Activated naive CD8-positive, alpha-beta T cell treated with anti-CD3 and anti-CD28 coated beads for 36 hours (primary cell): ENCODE data around the gene RAB26. TPM values are rescaled to one million over a fixed set of nuclear protein-coding genes. Genes with fewer than 3 reads are reported as not detected.
"Not testable (repeated sequence)": the region's sequence is repeated elsewhere in the genome, so short reads cannot be mapped to it uniquely, and the experiment has no call there.

Source experiments
- DNase-seq: peaks from one replicate; pipeline ENCODE4 v3.0.0; 2021
- H3K27ac Mint-ChIP-seq: one replicate; pipeline ENCODE4 v1.8.0; 2022; ENCODE audit warnings: mild to moderate bottlenecking, moderate library complexity, mixed read lengths
- H3K27me3 Mint-ChIP-seq: one replicate; pipeline ENCODE4 v1.8.0; 2022; ENCODE audit warnings: mild to moderate bottlenecking, mixed read lengths
- H3K36me3 Mint-ChIP-seq: one replicate; pipeline ENCODE4 v1.8.0; 2021; ENCODE audit warnings: mild to moderate bottlenecking, mixed read lengths
- H3K4me1 Mint-ChIP-seq: one replicate; pipeline ENCODE4 v1.8.0; 2021; ENCODE audit warnings: mixed read lengths
- H3K4me3 Mint-ChIP-seq: one replicate; pipeline ENCODE4 v1.8.0; 2022; ENCODE audit warnings: mild to moderate bottlenecking, moderate library complexity, mixed read lengths
- H3K9me3 Mint-ChIP-seq: one replicate; pipeline ENCODE4 v1.8.0; 2022; ENCODE audit warnings: mixed read lengths
- total RNA-seq, 2 experiments: library from RNA; stranded (reverse); gene quantifications; one replicate each; pipeline ENCODE4 v1.2.3, GENCODE V29; 2021

The RAB26 gene
- total RNA-seq, 2 experiments from 2014 or later = 0.26 to 0.35 TPM

DNA sequence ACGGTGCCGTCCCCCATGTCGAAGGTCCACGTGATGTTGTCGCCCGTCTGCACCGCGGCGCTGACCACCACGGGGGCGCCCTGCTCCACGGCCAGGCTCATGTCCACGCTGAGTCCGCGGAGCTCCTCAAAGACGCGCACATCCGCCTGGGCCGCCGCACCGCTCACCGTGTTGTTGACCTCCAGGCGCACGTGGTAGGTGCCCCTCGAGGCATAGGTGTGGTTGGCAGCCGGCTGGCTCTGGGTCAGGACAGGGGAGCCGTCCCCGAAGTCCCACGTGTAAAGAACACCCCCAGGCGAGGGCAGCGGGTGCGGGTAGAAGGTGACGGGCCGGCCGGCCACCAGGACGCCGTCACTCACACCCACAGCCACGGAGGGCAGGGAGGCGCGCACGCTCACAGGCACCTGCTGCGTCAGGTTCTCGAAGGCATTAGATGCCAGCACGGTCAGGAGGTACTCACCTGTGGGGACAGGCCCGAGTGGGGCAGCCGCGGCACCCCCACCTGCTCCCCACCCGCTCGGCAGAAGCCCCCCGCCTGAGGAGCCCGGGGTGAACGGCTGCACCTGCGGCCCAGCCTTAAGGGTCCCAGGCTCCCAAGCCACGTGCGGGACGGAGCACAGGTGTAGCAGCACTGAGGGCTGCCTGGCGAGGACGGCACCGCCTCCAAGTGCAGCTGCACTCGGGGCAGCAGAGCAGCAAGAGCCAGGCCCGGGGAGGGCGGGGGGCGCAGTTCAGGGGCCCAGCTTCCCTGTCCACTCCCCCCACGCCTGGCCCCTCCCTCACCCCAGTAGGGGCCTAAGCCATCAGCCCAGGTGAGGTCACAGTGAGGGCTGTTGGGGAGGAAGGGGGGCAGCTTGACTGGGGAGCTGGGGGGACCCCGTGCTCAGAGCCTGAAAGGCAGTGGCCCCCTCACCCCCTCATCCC is 36.8 kb upstream of the RAB26 start:
- not testable (repeated sequence) for H3K4me1 Mint-ChIP-seq, H3K36me3 Mint-ChIP-seq, H3K4me3 Mint-ChIP-seq, H3K27ac Mint-ChIP-seq, H3K9me3 Mint-ChIP-seq, H3K27me3 Mint-ChIP-seq, DNase-seq

DNA sequence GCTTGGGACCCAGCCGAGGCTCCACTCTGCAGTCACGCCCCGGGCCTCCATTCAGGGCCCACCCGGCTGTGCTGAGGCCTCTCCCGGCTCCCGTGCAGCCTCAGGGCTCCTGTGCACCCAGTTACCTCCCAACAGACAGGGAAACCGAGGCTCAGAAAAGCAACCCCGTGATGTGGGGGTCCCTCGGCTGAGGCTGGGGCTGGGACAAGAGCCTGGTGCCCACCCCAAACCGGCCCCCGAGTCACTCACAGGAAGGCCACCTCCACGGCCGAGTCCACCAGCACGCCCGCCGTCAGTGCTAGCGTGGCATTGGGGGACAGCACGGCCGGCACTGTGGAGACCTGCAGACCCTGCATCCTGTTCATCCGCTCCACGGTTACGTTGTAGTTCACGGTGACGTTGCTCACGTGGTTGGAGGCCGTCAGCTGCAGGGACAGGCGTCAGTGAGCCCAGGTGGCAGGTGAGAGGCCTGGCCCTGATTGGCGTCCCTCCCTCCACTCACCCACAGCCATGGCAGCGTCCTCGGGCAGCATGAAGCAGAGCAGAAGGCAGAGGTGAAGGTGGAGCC is 35.8 kb upstream of the RAB26 start:
- DNase-seq, H3K36me3 Mint-ChIP-seq, H3K27ac Mint-ChIP-seq, H3K4me1 Mint-ChIP-seq, H3K4me3 Mint-ChIP-seq, H3K9me3 Mint-ChIP-seq, H3K27me3 Mint-ChIP-seq: not testable (repeated sequence)

DNA sequence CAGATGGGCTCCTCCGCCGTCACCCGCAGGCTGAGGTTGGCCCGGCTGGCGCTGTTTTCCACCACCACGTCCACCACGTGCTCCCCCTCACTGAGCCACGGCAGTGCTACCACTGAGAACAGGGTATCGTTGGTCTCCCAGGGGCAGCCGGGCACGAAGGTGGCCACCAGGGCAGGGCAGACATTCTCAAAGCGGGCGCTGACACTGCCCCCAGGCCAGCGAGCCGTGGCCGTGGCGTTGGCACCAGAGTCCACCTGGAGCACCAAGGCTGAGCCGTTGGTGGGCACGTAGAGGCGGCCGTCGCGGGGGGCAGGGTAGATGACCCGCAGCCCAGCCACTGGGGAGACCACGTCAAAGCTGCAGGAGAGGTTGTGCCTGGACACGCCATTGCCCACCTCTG is 34.2 kb upstream of the RAB26 start:
- not testable (repeated sequence) for H3K9me3 Mint-ChIP-seq, H3K4me1 Mint-ChIP-seq, DNase-seq, H3K4me3 Mint-ChIP-seq, H3K27me3 Mint-ChIP-seq, H3K36me3 Mint-ChIP-seq, H3K27ac Mint-ChIP-seq

DNA sequence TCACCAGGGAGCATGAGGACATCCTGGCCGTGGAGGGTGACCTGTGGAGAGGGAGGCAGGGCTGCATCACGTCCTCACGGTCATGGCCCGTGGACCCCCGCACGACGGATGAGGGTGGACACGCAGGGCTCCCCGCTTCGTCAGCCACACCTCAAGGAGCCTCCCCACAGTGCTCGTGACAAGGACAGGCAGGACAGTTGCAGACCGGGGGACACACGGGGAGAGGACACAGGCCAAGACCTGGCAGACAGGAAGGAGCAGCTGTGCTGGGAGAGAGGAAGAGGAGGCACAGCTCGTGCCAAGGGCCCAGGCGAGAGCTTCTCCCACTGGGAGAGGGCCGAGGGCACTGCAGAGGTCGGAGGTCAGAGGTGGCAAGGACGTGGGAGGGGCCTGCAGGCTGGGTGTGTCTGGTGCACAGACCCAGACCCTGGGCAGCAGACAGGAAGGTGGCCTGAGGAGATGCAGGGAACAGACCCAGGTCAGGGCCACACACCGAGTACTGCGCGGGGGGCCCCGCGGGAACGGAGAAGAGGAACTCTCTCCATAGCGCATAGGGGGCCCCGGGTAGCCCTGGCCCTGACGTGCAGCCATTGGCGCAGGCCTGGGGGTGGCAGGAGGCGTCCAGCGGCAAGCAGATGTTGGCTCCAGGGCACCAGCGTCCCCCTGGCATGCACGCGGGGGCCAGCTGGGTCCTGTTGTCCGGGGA is 33.4 kb upstream of the RAB26 start:
- not testable (repeated sequence) for H3K27me3 Mint-ChIP-seq, H3K36me3 Mint-ChIP-seq, H3K27ac Mint-ChIP-seq, H3K4me3 Mint-ChIP-seq, H3K4me1 Mint-ChIP-seq, DNase-seq, H3K9me3 Mint-ChIP-seq

DNA sequence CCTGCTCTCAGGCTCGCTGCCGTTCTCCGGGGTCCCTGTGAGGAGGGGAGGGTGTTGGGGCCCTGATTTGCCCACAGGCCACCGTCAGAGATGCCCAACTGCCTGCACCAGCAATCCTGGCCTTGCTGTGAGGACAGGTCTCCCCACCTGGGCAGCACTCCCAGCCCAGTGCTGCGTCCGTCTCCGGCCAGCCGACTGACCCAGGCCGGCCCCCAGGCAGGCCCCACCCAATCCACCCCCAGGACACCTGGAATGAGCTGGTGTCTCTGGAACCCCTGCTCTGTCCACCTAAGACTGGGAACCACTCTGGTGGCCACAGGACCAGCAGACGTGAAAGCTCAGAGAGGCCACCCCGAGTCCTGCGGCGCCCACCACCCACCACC is 32.8 kb upstream of the RAB26 start:
- no peak for DNase-seq
- H3K9me3 Mint-ChIP-seq = no peaks in the 10 kb centered on the region
- no peak overlapping the region for H3K4me3 Mint-ChIP-seq
- no peaks in the 10 kb centered on the region for H3K27me3 Mint-ChIP-seq
- H3K27ac Mint-ChIP-seq = no peak overlapping the region
- H3K4me1 Mint-ChIP-seq = peaks cover 1% of the 10 kb centered on the region
- H3K36me3 Mint-ChIP-seq = no peaks in the 10 kb centered on the region

DNA sequence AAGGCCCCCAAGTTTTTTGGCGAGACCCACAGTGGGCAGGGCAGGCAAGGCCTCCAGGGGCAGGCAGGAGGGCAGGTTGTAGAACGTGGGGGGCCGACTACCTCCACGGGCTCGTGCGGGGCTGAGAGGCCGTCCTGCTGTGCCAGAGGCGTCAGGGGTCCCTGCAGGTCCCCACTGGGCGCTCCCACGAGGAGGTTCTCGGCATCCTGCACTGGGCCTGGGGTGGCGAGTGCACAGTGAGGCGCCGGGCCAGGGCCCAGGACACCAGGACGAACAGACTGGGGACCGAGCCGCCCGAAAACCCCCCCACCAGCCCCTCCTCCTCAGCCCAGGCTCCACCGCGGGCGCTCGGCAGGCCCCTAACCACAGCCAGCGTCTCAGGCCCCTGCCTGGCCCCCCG is 32.0 kb upstream of the RAB26 start:
- H3K27me3 Mint-ChIP-seq, H3K36me3 Mint-ChIP-seq, H3K27ac Mint-ChIP-seq, H3K4me1 Mint-ChIP-seq, H3K4me3 Mint-ChIP-seq, DNase-seq, H3K9me3 Mint-ChIP-seq: not testable (repeated sequence)

DNA sequence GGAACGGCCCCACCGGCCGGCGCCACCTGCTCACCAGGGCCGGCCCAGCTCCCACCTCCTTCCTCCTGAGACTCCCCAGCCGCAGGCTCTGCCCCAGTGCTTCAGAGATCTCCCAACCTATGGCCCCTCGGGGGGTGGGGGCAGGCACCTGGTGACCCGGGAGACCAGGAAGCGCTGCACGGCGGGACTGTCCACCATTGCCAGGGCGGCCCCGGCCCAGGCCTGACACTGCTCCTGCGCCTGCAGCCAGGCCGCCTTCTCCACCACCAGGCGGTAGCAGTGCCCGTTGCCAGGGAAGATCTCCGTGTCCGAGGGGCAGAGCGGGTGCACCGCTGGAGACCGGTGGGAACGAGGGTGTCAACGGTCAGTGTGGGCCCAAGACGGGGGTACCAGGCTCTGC is 31.1 kb upstream of the RAB26 start:
- H3K9me3 Mint-ChIP-seq, H3K27me3 Mint-ChIP-seq, H3K36me3 Mint-ChIP-seq, H3K27ac Mint-ChIP-seq, H3K4me1 Mint-ChIP-seq, H3K4me3 Mint-ChIP-seq, DNase-seq: not testable (repeated sequence)

DNA sequence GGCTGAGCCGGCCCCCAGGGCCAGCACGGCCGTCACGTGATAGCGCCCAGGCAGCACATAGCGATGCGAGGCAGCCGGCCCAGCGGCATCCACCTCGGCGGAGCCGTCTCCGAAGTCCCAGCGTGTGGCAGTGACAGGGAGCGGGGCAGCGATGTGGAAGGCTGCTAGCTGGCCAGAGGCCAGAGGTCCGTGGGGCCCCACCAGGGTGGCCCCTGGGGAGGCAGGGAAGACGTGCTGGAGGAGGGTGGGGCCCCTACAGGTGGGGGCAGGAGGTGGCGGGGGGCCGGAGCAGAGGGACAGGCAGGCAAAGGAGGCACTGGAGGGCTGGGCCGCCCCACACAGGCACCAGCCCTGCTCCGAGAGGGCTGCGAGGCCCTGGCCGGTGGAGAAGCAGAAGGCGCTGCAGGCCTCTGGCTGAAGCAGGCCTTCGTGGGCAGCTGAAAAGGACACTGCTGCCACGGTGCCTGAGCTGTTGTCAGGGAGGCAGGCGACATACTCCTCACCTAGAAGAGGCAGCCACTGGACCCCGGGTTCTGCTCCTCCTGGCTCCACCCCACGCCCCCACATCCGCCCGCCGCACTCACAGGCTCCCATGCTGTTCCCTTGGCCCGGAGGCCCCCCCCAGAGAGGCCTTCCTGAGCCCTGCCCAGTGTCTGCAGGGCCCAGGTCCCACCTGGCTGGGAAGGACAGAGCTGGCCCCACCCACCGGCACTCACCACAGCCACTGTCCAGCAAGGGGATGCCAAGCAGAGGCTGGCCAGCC is 30.3 kb upstream of the RAB26 start:
- H3K9me3 Mint-ChIP-seq, H3K36me3 Mint-ChIP-seq, DNase-seq, H3K4me1 Mint-ChIP-seq, H3K4me3 Mint-ChIP-seq, H3K27me3 Mint-ChIP-seq, H3K27ac Mint-ChIP-seq: not testable (repeated sequence)

DNA sequence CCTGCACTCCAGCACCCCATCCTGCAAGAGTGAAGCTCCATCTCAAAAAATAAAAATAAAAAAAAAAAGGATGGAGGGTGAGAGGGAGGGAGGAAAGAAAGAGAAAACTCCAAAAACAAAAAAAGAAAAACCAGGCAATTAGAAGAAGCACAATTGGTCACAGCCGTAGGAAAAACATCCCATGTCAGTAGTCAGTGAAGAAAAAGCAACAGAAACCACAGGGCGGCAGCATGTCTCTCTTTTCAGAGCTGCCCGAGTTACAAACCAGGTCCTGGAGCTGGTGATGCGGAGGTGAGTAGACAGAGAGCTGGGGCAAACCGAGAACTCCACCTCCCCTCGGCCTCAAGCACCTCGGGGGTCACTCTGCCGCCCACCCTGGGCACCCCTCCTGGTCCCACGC is 27.1 kb upstream of the RAB26 start:
- H3K4me1 Mint-ChIP-seq, H3K36me3 Mint-ChIP-seq, H3K9me3 Mint-ChIP-seq, DNase-seq, H3K27ac Mint-ChIP-seq, H3K4me3 Mint-ChIP-seq, H3K27me3 Mint-ChIP-seq: not testable (repeated sequence)

DNA sequence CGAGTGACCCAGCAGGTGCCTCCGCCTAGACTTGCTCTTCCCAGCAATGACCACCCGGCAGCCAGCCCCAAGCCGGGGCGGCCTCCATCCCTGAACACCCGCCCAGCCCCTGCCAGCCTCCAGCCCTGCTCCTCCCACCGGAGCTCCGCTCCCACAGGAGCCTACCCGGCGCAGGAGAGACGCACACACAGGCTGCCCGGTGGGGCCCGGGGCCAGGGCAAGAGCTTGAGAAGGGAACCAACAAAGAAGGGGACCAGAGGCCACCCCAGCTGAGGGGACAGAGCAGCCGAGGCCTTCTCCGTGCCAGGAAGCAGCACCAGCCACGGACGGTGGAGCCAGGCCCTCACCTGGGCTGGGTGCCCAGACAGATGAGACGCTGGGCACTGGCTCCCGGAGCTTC is 26.6 kb upstream of the RAB26 start:
- no peak overlapping the region for H3K27ac Mint-ChIP-seq

DNA sequence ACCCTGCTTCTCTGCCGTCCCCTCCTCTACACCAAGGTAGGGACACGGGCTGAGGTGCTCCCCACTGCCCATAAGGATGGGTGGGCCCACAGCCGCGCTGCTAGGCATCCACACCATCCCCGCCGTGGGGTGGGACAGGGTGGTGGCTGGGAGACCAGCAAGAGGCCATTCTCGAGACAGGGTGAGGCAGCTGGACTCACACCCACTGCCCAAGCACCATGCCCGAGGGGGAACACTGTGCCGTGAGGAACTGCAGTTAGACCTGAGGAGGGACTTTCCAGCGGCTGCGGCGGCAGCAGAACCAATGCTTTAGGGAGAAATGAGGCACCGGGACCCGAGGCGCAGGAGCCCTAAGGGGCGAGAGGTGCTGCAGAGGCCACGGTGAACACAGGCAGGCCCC is 26.0 kb upstream of the RAB26 start:
- no peaks in the 10 kb centered on the region for H3K36me3 Mint-ChIP-seq
- H3K27ac Mint-ChIP-seq = no peak overlapping the region
- no peak overlapping the region for H3K4me3 Mint-ChIP-seq
- no peaks in the 10 kb centered on the region for H3K27me3 Mint-ChIP-seq
- DNase-seq = no peak
- peaks cover 5% of the 10 kb centered on the region for H3K4me1 Mint-ChIP-seq
- no peaks in the 10 kb centered on the region for H3K9me3 Mint-ChIP-seq

More for the DNA sequence above, 26.6 kb upstream of the RAB26 start:
- Mint-ChIP-seq H3K9me3 (no peaks in the 10 kb centered on the region), H3K27me3 (no peaks in the 10 kb centered on the region), H3K4me3 (no peak overlapping the region), H3K36me3 (no peaks in the 10 kb centered on the region), H3K4me1 (peaks cover 5% of the 10 kb centered on the region)
- no peak for DNase-seq

DNA sequence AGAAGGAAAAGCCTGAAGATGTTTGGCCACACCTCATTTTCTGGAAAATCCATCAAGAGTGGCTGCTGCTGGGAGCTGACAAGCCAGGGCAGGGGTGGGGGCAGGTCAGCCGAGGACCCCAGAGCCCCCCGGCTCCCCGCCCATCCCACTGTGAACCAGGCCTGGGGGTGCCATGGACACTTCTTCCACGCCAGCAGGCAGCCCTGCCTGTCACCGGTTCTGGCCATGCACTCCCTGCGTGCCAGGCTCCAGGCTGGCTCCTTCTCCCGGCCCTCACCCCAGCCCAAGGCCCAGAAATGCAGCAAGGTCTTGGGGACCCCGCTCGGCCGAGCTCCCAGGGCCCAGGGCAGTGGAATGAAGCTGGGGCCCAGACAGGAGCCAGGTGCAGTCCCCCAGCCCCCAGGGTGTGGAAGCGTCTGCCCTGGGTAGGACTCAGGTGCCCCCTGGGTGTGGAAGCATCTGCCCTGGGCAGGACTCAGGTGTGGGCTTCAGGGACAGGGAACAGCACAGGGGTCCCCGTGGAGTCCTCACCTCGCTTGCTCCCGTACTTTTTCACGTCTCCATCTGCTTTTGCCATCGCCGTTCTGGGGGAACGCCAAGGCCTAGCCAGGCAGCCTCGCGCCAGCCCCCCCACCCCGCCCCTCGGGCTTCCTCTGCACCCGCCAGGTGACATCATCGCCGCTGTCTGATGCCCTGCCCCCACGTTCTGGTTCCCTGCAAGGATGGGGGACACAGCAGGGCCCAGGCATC is 25.3 kb upstream of the RAB26 start:
- not testable (repeated sequence) for H3K4me1 Mint-ChIP-seq, H3K4me3 Mint-ChIP-seq, H3K36me3 Mint-ChIP-seq, H3K27ac Mint-ChIP-seq, H3K9me3 Mint-ChIP-seq, DNase-seq, H3K27me3 Mint-ChIP-seq

DNA sequence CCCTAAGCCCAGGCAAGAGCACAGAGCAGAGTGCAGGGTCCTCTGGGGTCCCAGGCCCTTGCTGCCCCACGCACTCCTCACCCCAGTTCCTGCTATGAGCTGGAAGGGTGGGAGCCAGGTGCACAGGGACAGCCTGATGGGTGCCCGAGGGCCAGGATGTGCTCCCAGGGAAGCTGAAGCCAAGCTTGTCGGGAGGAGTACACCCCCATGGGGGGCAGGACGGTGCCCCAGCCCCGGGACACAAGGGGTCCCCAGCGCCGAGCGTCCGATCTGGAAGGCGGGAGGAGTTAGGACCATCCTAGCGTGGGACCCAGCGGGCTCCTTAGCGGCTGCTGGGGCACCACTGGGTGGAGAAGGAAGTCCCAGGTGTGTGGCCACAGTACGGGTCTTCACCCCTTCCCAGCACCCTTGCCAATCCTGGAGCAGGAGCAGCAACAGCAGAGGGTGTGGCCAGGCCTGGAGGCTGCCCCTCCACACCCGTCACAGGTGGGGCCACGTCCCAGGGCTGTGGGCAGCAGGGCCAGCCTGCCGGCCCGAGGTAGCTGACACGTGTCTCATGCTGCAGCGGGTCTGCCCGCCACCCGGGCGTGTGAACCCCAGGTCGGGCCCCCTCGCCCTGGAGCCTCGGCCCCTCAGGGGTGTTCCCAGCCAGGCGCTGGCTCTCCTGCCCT is 24.6 kb upstream of the RAB26 start:
- not testable (repeated sequence) for H3K36me3 Mint-ChIP-seq, H3K27me3 Mint-ChIP-seq, DNase-seq, H3K4me3 Mint-ChIP-seq, H3K27ac Mint-ChIP-seq, H3K9me3 Mint-ChIP-seq
- H3K4me1 Mint-ChIP-seq = peaks cover 10% of the 10 kb centered on the region

DNA sequence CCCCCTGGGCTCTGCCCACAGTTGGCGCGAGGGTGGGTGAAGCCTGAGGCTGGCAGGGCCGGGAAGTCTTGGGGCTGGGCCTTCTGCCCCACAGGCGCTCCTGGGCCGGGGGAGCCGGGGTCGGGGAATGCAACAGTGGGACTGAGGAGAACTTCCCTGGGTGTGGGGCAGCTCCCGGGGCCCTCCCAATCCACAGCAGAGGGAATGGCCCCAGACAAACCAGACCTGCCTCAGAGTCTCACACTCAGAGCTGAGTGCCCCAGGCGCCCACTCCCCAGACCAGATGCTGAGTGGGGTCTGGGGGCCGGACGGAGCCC is 24.1 kb upstream of the RAB26 start:
- not testable (repeated sequence) for H3K27ac Mint-ChIP-seq, H3K27me3 Mint-ChIP-seq

More for the DNA sequence above, 24.1 kb upstream of the RAB26 start:
- H3K4me3 Mint-ChIP-seq, DNase-seq, H3K36me3 Mint-ChIP-seq, H3K9me3 Mint-ChIP-seq: not testable (repeated sequence)
- H3K4me1 Mint-ChIP-seq = peaks cover 13% of the 10 kb centered on the region
